ACC112 (cell line): ENCODE results near the gene SLC6A8.
"Not testable (repeated sequence)": the region's sequence is repeated elsewhere in the genome, so short reads cannot be mapped to it uniquely, and the experiment has no call there.

Experiments
- H2AFZ ChIP-seq: fragments of 200-600 bp; sonication (generic); one replicate; pipeline ENCODE4 v1.6.0; 2017; ENCODE audit warnings: antibody characterized with exemption, low read length; ENCODE audit not compliant: unreplicated experiment
- H3K27ac ChIP-seq: fragments of 200-600 bp; sonication (generic); 2 replicates; pipeline ENCODE4 v1.5.1; 2014; ENCODE audit warnings: low read depth, mild to moderate bottlenecking, antibody characterized with exemption, low read length, moderate library complexity
- H3K27me3 ChIP-seq: fragments of 200-600 bp; sonication (generic); 2 replicates; pipeline ENCODE4 v1.6.1; 2014; ENCODE audit warnings: mild to moderate bottlenecking, antibody characterized with exemption, low read length, moderate library complexity, mixed read lengths; ENCODE audit not compliant: insufficient read depth
- H3K36me3 ChIP-seq: fragments of 200-600 bp; sonication (generic); 2 replicates; pipeline ENCODE4 v1.6.1; 2016; ENCODE audit warnings: mild to moderate bottlenecking, antibody characterized with exemption, low read length, moderate library complexity, mixed read lengths; ENCODE audit not compliant: insufficient read depth
- H3K4me1 ChIP-seq: fragments of 200-600 bp; sonication (generic); one replicate; pipeline ENCODE4 v1.6.1; 2016; ENCODE audit warnings: low read length, mixed read lengths; ENCODE audit not compliant: insufficient read depth, unreplicated experiment, control insufficient read depth
- H3K4me3 ChIP-seq: fragments of 200-600 bp; sonication (generic); 2 replicates; pipeline ENCODE4 v1.5.1; 2014; ENCODE audit warnings: mild to moderate bottlenecking, low read depth, low read length
- H3K79me2 ChIP-seq: fragments of 200-600 bp; sonication (generic); one replicate; pipeline ENCODE4 v1.6.0; 2016; ENCODE audit warnings: low read length; ENCODE audit not compliant: control insufficient read depth, unreplicated experiment, insufficient read depth

Gene SLC6A8

GRCh38 chrX:153681175-153681574 lies 6.6 kb upstream of the SLC6A8 start:
- Histone ChIP-seq H3K36me3 (no peaks in the 10 kb centered on the region), H3K27ac (no peak overlapping the region), H3K4me1 (no peaks in the 10 kb centered on the region), H3K4me3 (no peak overlapping the region), H3K79me2 (no peaks in the 10 kb centered on the region), H3K27me3 (no peaks in the 10 kb centered on the region), H2AFZ (no peak overlapping the region)

- not testable (repeated sequence) for H3K27ac ChIP-seq, H2AFZ ChIP-seq
Observed at GRCh38 chrX:153683486-153683885, 4.2 kb upstream of the SLC6A8 start.

GRCh38 chrX:153684467-153685155 lies 3.1 kb upstream of the SLC6A8 start:
- Histone ChIP-seq H2AFZ (no peak overlapping the region), H3K27ac (no peak overlapping the region), H3K79me2 (no peaks in the 10 kb centered on the region), H3K36me3 (no peaks in the 10 kb centered on the region), H3K4me3 (no peak overlapping the region), H3K27me3 (no peaks in the 10 kb centered on the region), H3K4me1 (no peaks in the 10 kb centered on the region)

More at GRCh38 chrX:153683486-153683885, 4.2 kb upstream of the SLC6A8 start:
- H3K4me1 ChIP-seq, H3K79me2 ChIP-seq, H3K4me3 ChIP-seq, H3K36me3 ChIP-seq, H3K27me3 ChIP-seq: not testable (repeated sequence)

GRCh38 chrX:153685156-153685536 lies 2.6 kb upstream of the SLC6A8 start:
- Histone ChIP-seq H3K79me2 (no peaks in the 10 kb centered on the region), H3K27me3 (no peaks in the 10 kb centered on the region), H2AFZ (no peak overlapping the region), H3K27ac (no peak overlapping the region), H3K36me3 (no peaks in the 10 kb centered on the region), H3K4me1 (peaks cover 3% of the 10 kb centered on the region), H3K4me3 (no peak overlapping the region)

GRCh38 chrX:153685751-153686696 lies 1.7 kb upstream of the SLC6A8 start:
- no peak overlapping the region for H3K4me3 ChIP-seq
- H3K27ac ChIP-seq, result no peak overlapping the region
- H2AFZ ChIP-seq, result no peak overlapping the region

GRCh38 chrX:153686711-153687110 lies 1.0 kb upstream of the SLC6A8 start:
- no peaks in the 10 kb centered on the region for H3K36me3 ChIP-seq
- peaks cover 3% of the 10 kb centered on the region for H3K4me1 ChIP-seq
- no peak overlapping the region for H3K27ac ChIP-seq
- no peak overlapping the region for H2AFZ ChIP-seq
- no peak overlapping the region for H3K4me3 ChIP-seq
- H3K79me2 ChIP-seq, result no peaks in the 10 kb centered on the region
- H3K27me3 ChIP-seq, result no peaks in the 10 kb centered on the region

More at GRCh38 chrX:153685751-153686696, 1.7 kb upstream of the SLC6A8 start:
- Histone ChIP-seq H3K79me2 (no peaks in the 10 kb centered on the region), H3K4me1 (peaks cover 3% of the 10 kb centered on the region), H3K27me3 (no peaks in the 10 kb centered on the region), H3K36me3 (no peaks in the 10 kb centered on the region)

GRCh38 chrX:153688071-153688470 lies 345 bp downstream of the SLC6A8 start:
- peaks cover 3% of the 10 kb centered on the region for H3K4me1 ChIP-seq
- H3K27ac ChIP-seq, result no peak overlapping the region
- H3K79me2 ChIP-seq, result no peaks in the 10 kb centered on the region
- H3K36me3 ChIP-seq, result no peaks in the 10 kb centered on the region
- no peaks in the 10 kb centered on the region for H3K27me3 ChIP-seq
- no peak overlapping the region for H2AFZ ChIP-seq
- H3K4me3 ChIP-seq, result no peak overlapping the region

GRCh38 chrX:153688506-153688905 lies 780 bp downstream of the SLC6A8 start:
- Histone ChIP-seq H3K4me3 (peak overlapping the region; percentile 66), H3K27me3 (no peaks in the 10 kb centered on the region), H3K36me3 (no peaks in the 10 kb centered on the region), H3K4me1 (peaks cover 3% of the 10 kb centered on the region), H2AFZ (no peak overlapping the region), H3K27ac (no peak overlapping the region), H3K79me2 (no peaks in the 10 kb centered on the region)

- H3K27ac ChIP-seq, result no peak overlapping the region
- H3K27me3 ChIP-seq, result no peaks in the 10 kb centered on the region
- H3K4me3 ChIP-seq, result peak overlapping the region; percentile 66
- no peaks in the 10 kb centered on the region for H3K79me2 ChIP-seq
- H3K4me1 ChIP-seq, result peaks cover 3% of the 10 kb centered on the region
- no peak overlapping the region for H2AFZ ChIP-seq
- H3K36me3 ChIP-seq, result no peaks in the 10 kb centered on the region
Observed at GRCh38 chrX:153688911-153689590, 1.3 kb downstream of the SLC6A8 start.

- Histone ChIP-seq H3K79me2 (no peaks in the 10 kb centered on the region), H3K27me3 (no peaks in the 10 kb centered on the region), H3K36me3 (no peaks in the 10 kb centered on the region), H2AFZ (no peak overlapping the region), H3K4me1 (peaks cover 3% of the 10 kb centered on the region), H3K4me3 (peak overlapping the region; percentile 43; the same call in 1 of the 2 replicates), H3K27ac (no peak overlapping the region)
Observed at GRCh38 chrX:153689654-153690465, 2.1 kb downstream of the SLC6A8 start.
